ENCODE results near the gene ST8SIA6. TPM values are rescaled to one million over a fixed set of nuclear protein-coding genes. Genes with fewer than 3 reads are reported as not detected.
"Not testable (repeated sequence)": the region's sequence is repeated elsewhere in the genome, so short reads cannot be mapped to it uniquely, and the experiment has no call there.

Gene ST8SIA6
- total RNA-seq, 1 experiment from 2014 or later = not detected

GRCh38 chr10:17407047-17407446 lies 47.3 kb downstream of the ST8SIA6 start:
- no peak overlapping the region for H3K27ac ChIP-seq (ENCODE audit: low read length)
- no peak overlapping the region for H3K4me3 ChIP-seq (ENCODE audit: low read length)
- no peaks in the 10 kb centered on the region for H4K20me1 ChIP-seq (ENCODE audit: low read length)
- CTCF ChIA-PET = no interaction called here
- no peak overlapping the region for H3K4me2 ChIP-seq (ENCODE audit: low read length)
- intact Hi-C loops (cut with micrococcal nuclease) = no loop called here
- H3F3A ChIP-seq (ENCODE audit: low read length, unreplicated experiment) = no peaks in the 10 kb centered on the region
- H3K27me3 ChIP-seq (ENCODE audit: low read length) = no peaks in the 10 kb centered on the region
- POLR2A ChIA-PET (ENCODE audit: unreplicated experiment) = no interaction called here
- no peaks in the 10 kb centered on the region for H3K36me3 ChIP-seq (ENCODE audit: low read depth, low read length)
- ATAC-seq (no peak), DNase-seq (no peak)
- H3K4me1 ChIP-seq (ENCODE audit: insufficient read depth, low read length) = no peaks in the 10 kb centered on the region
- no peaks in the 10 kb centered on the region for H3K79me2 ChIP-seq (ENCODE audit: low read length)
- no peaks in the 10 kb centered on the region for H3K9me3 ChIP-seq (ENCODE audit: low read length)
- no peak overlapping the region for H3K9ac ChIP-seq (ENCODE audit: low read length)
- H3K9me2 ChIP-seq (replicated peaks; ENCODE audit: low read length) = no peaks in the 10 kb centered on the region
- TF ChIP-seq EZH2 (IDR thresholded peaks at IDR 0.05; ENCODE audit: low read length, unreplicated experiment) (no peak), CTCF (conservative IDR thresholded peaks at IDR 0.05; ENCODE audit: low read depth, low read length) (no peak), EZH2phosphoT487 (IDR thresholded peaks at IDR 0.05; ENCODE audit: borderline replicate concordance, low read length) (no peak)
- no TSS peak for BruUV-seq (replicated peaks)
- no peak overlapping the region for H2AFZ ChIP-seq (ENCODE audit: low read length)

- no peaks in the 10 kb centered on the region for H3K4me1 ChIP-seq (ENCODE audit: insufficient read depth, low read length)
- ChIA-PET POLR2A (ENCODE audit: unreplicated experiment) (no interaction called here), CTCF (no interaction called here)
- no peak for ATAC-seq
- intact Hi-C loops (cut with micrococcal nuclease) = no loop called here
- H3K27ac ChIP-seq (ENCODE audit: low read length) = no peak overlapping the region
- H3K27me3 ChIP-seq (ENCODE audit: low read length) = no peaks in the 10 kb centered on the region
- H3K9me2 ChIP-seq (replicated peaks; ENCODE audit: low read length) = no peaks in the 10 kb centered on the region
- no peak overlapping the region for H3K4me3 ChIP-seq (ENCODE audit: low read length)
- H4K20me1 ChIP-seq (ENCODE audit: low read length) = no peaks in the 10 kb centered on the region
- H2AFZ ChIP-seq (ENCODE audit: low read length) = no peak overlapping the region
- BruUV-seq (replicated peaks) = no TSS peak
- H3K36me3 ChIP-seq (ENCODE audit: low read depth, low read length) = no peaks in the 10 kb centered on the region
- no peaks in the 10 kb centered on the region for H3K9me3 ChIP-seq (ENCODE audit: low read length)
- no peaks in the 10 kb centered on the region for H3F3A ChIP-seq (ENCODE audit: low read length, unreplicated experiment)
- H3K4me2 ChIP-seq (ENCODE audit: low read length) = no peak overlapping the region
- no peaks in the 10 kb centered on the region for H3K79me2 ChIP-seq (ENCODE audit: low read length)
- TF ChIP-seq EZH2phosphoT487 (IDR thresholded peaks at IDR 0.05; ENCODE audit: borderline replicate concordance, low read length) = no peak
- no peak for DNase-seq
- H3K9ac ChIP-seq (ENCODE audit: low read length) = no peak overlapping the region
These were observed 48.2 kb downstream of the ST8SIA6 start for GRCh38 chr10:17406036-17406834.

GRCh38 chr10:17403161-17403560 lies 51.2 kb downstream of the ST8SIA6 start:
- Histone ChIP-seq H3K4me2 (ENCODE audit: low read length) (no peak overlapping the region), H2AFZ (ENCODE audit: low read length) (no peak overlapping the region), H3K27me3 (ENCODE audit: low read length) (no peaks in the 10 kb centered on the region), H3K36me3 (ENCODE audit: low read depth, low read length) (no peaks in the 10 kb centered on the region), H3K9ac (ENCODE audit: low read length) (no peak overlapping the region), H3K4me1 (ENCODE audit: insufficient read depth, low read length) (no peaks in the 10 kb centered on the region), H4K20me1 (ENCODE audit: low read length) (no peaks in the 10 kb centered on the region), H3K27ac (ENCODE audit: low read length) (no peak overlapping the region), H3K4me3 (ENCODE audit: low read length) (no peak overlapping the region), H3K79me2 (ENCODE audit: low read length) (no peaks in the 10 kb centered on the region), H3K9me3 (ENCODE audit: low read length) (no peaks in the 10 kb centered on the region), H3F3A (ENCODE audit: low read length, unreplicated experiment) (no peaks in the 10 kb centered on the region), H3K9me2 (replicated peaks; ENCODE audit: low read length) (no peaks in the 10 kb centered on the region)
- ChIA-PET CTCF (interaction anchor here (0.7 kb wide), 1 partner anchor 8 kb away, joined by 4 read pairs; no protein-coding TSS in a partner anchor), POLR2A (ENCODE audit: unreplicated experiment) (no interaction called here)
- no peak for DNase-seq
- no peak for ATAC-seq
- TF ChIP-seq EZH2phosphoT487 (IDR thresholded peaks at IDR 0.05; ENCODE audit: borderline replicate concordance, low read length) (no peak), CTCF (conservative IDR thresholded peaks at IDR 0.05; ENCODE audit: low read depth, low read length) (no peak), EZH2 (IDR thresholded peaks at IDR 0.05; ENCODE audit: low read length, unreplicated experiment) (no peak)
- BruUV-seq (replicated peaks) = no TSS peak
- intact Hi-C loops (cut with micrococcal nuclease) = no loop called here

- H3K4me1 ChIP-seq (ENCODE audit: insufficient read depth, low read length); intact Hi-C loops (cut with micrococcal nuclease); H3K9ac ChIP-seq (ENCODE audit: low read length); H2AFZ ChIP-seq (ENCODE audit: low read length); BruUV-seq (replicated peaks); H3K27ac ChIP-seq (ENCODE audit: low read length); POLR2A ChIA-PET (ENCODE audit: unreplicated experiment); H4K20me1 ChIP-seq (ENCODE audit: low read length); H3K27me3 ChIP-seq (ENCODE audit: low read length); ATAC-seq; DNase-seq; H3F3A ChIP-seq (ENCODE audit: low read length, unreplicated experiment); H3K9me3 ChIP-seq (ENCODE audit: low read length); CTCF ChIA-PET; H3K36me3 ChIP-seq (ENCODE audit: low read depth, low read length); H3K4me3 ChIP-seq (ENCODE audit: low read length); H3K4me2 ChIP-seq (ENCODE audit: low read length); H3K79me2 ChIP-seq (ENCODE audit: low read length); H3K9me2 ChIP-seq (replicated peaks; ENCODE audit: low read length): not testable (repeated sequence)
These were observed 52.4 kb downstream of the ST8SIA6 start for GRCh38 chr10:17402040-17402439.
